VCaP (cell line): ENCODE results near the gene LLCFC1.

ENCODE experiments used
- H3K27ac ChIP-seq: fragments of 450-650 bp; 2 replicates; pipeline ENCODE4 v1.5.1; 2017
- CTCF ChIP-seq: fragments of 450-650 bp; conservative IDR thresholded peaks from 2 replicates; pipeline ENCODE4 v1.5.1; 2017; ENCODE audit warnings: mild to moderate bottlenecking, moderate library complexity

Gene LLCFC1

GRCh38 chr7:142939226-142939910, at the start of gene LLCFC1:
Gene LLCFC1 (plus strand): TSS chr7:142939484. CDS start chr7:142939622, 138 bp downstream.
- H3K27ac ChIP-seq = no peak within 1 kb of the TSS
- TF ChIP-seq CTCF = peak; percentile 46

DNA sequence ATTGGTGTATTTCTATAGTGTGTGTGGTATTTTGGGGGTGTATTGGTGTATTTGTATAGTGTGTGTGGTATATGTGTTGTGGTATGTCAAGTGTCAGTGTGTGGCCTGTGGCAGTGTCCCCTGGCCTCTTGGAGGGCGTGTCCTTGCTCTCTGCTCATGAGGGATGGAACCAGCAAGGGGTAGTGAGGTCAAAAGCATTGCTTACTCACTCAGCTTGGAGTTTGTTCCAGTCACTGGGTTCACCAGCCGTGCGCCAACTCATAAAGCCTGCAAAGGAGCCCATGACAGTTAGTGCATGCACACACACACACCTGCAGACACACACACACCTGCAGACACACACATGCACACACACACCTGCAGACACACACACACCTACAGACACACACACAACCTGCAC, 49.5 kb upstream of the LLCFC1 start:
- H3K27ac ChIP-seq = no peak overlapping the region
- TF ChIP-seq CTCF = no peak

- TF ChIP-seq CTCF = no peak
- peak overlapping the region; percentile 23; the same call in 1 of the 2 replicates for H3K27ac ChIP-seq
Measured at GRCh38 chr7:142890874-142891485, 48.3 kb upstream of the LLCFC1 start.

GRCh38 chr7:142891490-142892082, 47.7 kb upstream of the LLCFC1 start:
- peak overlapping the region; percentile 97; the same call in 1 of the 2 replicates for H3K27ac ChIP-seq
- TF ChIP-seq CTCF = no peak

- peak overlapping the region; percentile 97 for H3K27ac ChIP-seq
- TF ChIP-seq CTCF = no peak
Measured at GRCh38 chr7:142892951-142893350, 46.3 kb upstream of the LLCFC1 start.

DNA sequence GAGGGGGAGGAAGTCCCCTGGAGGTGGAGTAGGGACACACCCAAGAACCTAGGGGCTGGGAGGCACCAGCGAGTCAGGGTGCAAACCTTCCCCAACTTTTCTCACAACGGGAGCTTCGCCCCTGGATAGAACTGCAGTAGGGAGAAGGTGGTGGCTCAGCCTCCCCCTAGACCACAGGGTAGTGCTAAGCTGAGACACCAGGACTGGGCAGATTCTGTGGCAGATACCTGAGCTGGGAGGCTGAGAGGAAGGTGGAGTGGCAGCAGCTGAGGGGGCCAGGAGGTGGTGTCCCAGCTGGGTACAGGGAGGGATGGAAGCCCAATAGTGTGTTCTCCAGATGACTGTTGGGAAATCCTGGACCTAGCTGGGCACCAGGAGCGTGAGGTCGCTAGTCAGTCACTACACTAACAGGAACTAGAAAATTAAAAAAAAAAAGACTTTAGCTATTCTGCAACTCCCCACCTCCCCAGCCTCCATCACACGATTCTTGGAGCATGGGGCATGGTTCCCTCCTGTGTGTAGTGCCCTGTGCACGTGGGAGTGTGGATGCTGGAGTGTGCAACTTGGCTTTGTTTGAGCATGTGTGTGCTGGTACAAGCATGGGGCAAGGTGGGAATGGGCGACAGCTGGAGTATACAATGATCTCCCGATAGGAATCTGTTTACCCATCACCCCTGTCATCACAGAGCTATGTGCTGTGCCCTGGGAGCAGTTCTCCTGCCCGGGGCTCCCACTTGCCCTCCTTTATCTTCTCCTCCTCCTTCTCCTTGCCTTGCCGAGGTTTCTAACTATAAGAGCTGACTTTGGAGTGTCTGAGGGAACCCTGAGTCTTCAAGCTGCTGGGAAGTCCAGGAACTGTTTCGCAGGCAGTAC, 44.9 kb upstream of the LLCFC1 start:
- peak overlapping the region; percentile 97 for H3K27ac ChIP-seq
- no peak for TF ChIP-seq CTCF
